H1 (cell line): Measurements from ENCODE around the gene CHN2.

Experiments
- EP300 ChIP-seq, 2 experiments: IDR thresholded peaks; 1 replicate in 1 of 2; 2 replicates in 1 of 2; pipeline ENCODE4 v1.6.1; 2011 to 2012; ENCODE audit warnings: low read depth in 2 of 2, low read length in 2 of 2, mild to moderate bottlenecking in 2 of 2, borderline replicate concordance in 1 of 2, inconsistent platforms in 1 of 2, moderate library complexity in 1 of 2
- RAD21 ChIP-seq, 2 experiments: IDR thresholded peaks in 1 of 2; conservative IDR thresholded peaks in 1 of 2; 2 replicates each; pipeline ENCODE4 v1.6.1; 2011; ENCODE audit warnings: low read depth in 2 of 2, low read length in 2 of 2, improper control_type of control experiment in 1 of 2, inconsistent platforms in 1 of 2, mild to moderate bottlenecking in 1 of 2, moderate library complexity in 1 of 2

DNA sequence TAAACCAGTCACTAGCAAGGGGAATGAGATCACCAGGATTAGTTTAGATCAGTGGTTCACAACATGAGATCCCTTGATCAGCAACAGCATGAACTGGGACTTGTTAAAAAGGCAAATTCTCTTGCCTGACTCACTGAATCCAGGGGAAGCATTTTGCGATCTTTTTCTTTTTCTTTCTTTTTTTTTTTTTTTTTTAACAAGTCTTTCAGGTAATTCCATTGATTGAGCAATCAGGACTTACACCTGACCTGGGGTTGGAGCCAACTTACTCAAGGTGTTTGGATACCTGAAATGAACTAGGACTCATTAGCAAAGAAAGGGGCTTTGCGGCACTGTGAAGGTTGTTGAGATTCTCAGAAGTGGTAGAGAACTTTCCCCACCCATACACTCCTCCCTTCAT lies 321.9 kb downstream of the CHN2 start:
- TF ChIP-seq EP300 (IDR thresholded peaks at IDR 0.05; ENCODE audit: borderline replicate concordance in 1 of 2, low read depth in 2 of 2, low read length in 2 of 2) (no peak), RAD21 (IDR thresholded peaks at IDR 0.05 in 1 of 2, conservative IDR thresholded peaks at IDR 0.05 in 1 of 2; ENCODE audit: low read depth in 2 of 2, low read length in 2 of 2) (no peak)
